Keratinocyte (primary cell): Measurements from ENCODE around the gene PCDH7. TPM values are rescaled to one million over a fixed set of nuclear protein-coding genes. Genes with fewer than 3 reads are reported as not detected.

Experiments used
- DNase-seq: peaks from one replicate; pipeline ENCODE4 v3.0.0-alpha.2; 2011; ENCODE audit warnings: low read depth, missing footprints, low spot score
- FAIRE-seq: peaks from 2 replicates; lab custom pipeline; 2011; peaks lifted over from hg19 to GRCh38; lab: Jason Lieb, UNC
- H2AFZ ChIP-seq: 2 replicates; pipeline ENCODE4 v1.6.0; 2012; ENCODE audit warnings: low read length, control low read depth, inconsistent platforms; ENCODE audit not compliant: control insufficient read depth
- H3K27ac ChIP-seq: 2 replicates; pipeline ENCODE4 v1.5.1; 2011; ENCODE audit warnings: low read length; ENCODE audit not compliant: control insufficient read depth, insufficient read depth
- H3K27me3 ChIP-seq: 3 replicates; pipeline ENCODE4 v1.6.0; 2011; ENCODE audit warnings: low read length; ENCODE audit not compliant: control insufficient read depth, insufficient read depth; ENCODE audit errors: extremely low read depth
- H3K36me3 ChIP-seq, 2 experiments: 2 replicates in 1 of 2; 3 replicates in 1 of 2; pipeline ENCODE4 v1.5.1; 2011; ENCODE audit warnings: low read length in 2 of 2, mild to moderate bottlenecking in 1 of 2; ENCODE audit not compliant: control insufficient read depth in 2 of 2, insufficient read depth in 2 of 2; ENCODE audit errors: extremely low read depth in 1 of 2
- H3K4me1 ChIP-seq: 3 replicates; pipeline ENCODE4 v1.5.1; 2011; ENCODE audit warnings: low read length; ENCODE audit not compliant: control insufficient read depth, insufficient read depth; ENCODE audit errors: extremely low read depth
- H3K4me2 ChIP-seq: 3 replicates; pipeline ENCODE4 v1.6.0; 2011; ENCODE audit warnings: low read depth, low read length; ENCODE audit not compliant: control insufficient read depth, insufficient read depth; ENCODE audit errors: extremely low read depth
- H3K4me3 ChIP-seq, 3 experiments: fragments of 200-600 bp in 1 of 3; sonication (generic) in 1 of 3; 2 replicates in 2 of 3; 3 replicates in 1 of 3; pipeline ENCODE4 v1.5.1; 2011 to 2016; ENCODE audit warnings: low read length in 3 of 3, mild to moderate bottlenecking in 3 of 3, control low read depth in 2 of 3, inconsistent platforms in 1 of 3, low read depth in 1 of 3, mixed read lengths in 1 of 3, mixed run types in 1 of 3, moderate library complexity in 1 of 3; ENCODE audit not compliant: control insufficient read depth in 2 of 3, insufficient read depth in 2 of 3; ENCODE audit errors: extremely low read depth in 1 of 3
- H3K79me2 ChIP-seq: 2 replicates; pipeline ENCODE4 v1.6.0; 2012; ENCODE audit warnings: low read length; ENCODE audit not compliant: control insufficient read depth, insufficient read depth
- H3K9ac ChIP-seq: 3 replicates; pipeline ENCODE4 v1.6.0; 2011; ENCODE audit warnings: low read length; ENCODE audit not compliant: control insufficient read depth, insufficient read depth; ENCODE audit errors: extremely low read depth
- H3K9me1 ChIP-seq: 3 replicates; pipeline ENCODE4 v1.6.0; 2011; ENCODE audit warnings: low read length; ENCODE audit not compliant: control insufficient read depth, insufficient read depth; ENCODE audit errors: extremely low read depth
- H3K9me3 ChIP-seq: 2 replicates; pipeline ENCODE4 v1.5.1; 2012; ENCODE audit warnings: low read depth, low read length; ENCODE audit not compliant: control insufficient read depth
- H4K20me1 ChIP-seq: 3 replicates; pipeline ENCODE4 v1.6.0; 2011; ENCODE audit warnings: low read length; ENCODE audit not compliant: control insufficient read depth, insufficient read depth; ENCODE audit errors: extremely low read depth
- CTCF ChIP-seq, 3 experiments: IDR thresholded peaks in 1 of 3; conservative IDR thresholded peaks in 1 of 3; optimal IDR thresholded peaks in 1 of 3; 2 replicates in 2 of 3; 3 replicates in 1 of 3; pipeline versions ENCODE3 to v1.5.1; 2011; ENCODE audit warnings: low read length in 3 of 3, mild to moderate bottlenecking in 3 of 3, moderate library complexity in 2 of 3, control low read depth in 1 of 3, inconsistent platforms in 1 of 3; ENCODE audit not compliant: insufficient read depth in 2 of 3; ENCODE audit errors: extremely low read depth in 1 of 3
- EZH2 ChIP-seq: IDR thresholded peaks from one replicate; pipeline ENCODE4 v1.6.1; 2012; ENCODE audit warnings: inconsistent platforms, mild to moderate bottlenecking, low read length, moderate library complexity
- dilution Hi-C: fragments of 300-500 bp; cut with MboI; formaldehyde crosslinking; loops from one replicate; pipeline ENCODE4 v1.7.0; 2020; ENCODE audit warnings: low sequenced_read_pairs; ENCODE audit not compliant: extremely low pct_ligation_motif_present
- polyA plus RNA-seq, 5 experiments: library from polyadenylated mRNA; depleted of rRNA in 3 of 5; stranded (reverse) in 3 of 5; stranded (forward) in 1 of 5; unstranded in 1 of 5; fragments of >200 nt; gene quantifications; 1 replicate in 1 of 5; 2 replicates in 3 of 5; 3 replicates in 1 of 5; pipeline versions ENCODE4 v1.2.1 to v1.2.3, GENCODE V29; 2011 to 2012; ENCODE audit warnings: missing spikeins in 2 of 5, low read depth in 1 of 5, low replicate concordance in 1 of 5

The PCDH7 gene
- polyA plus RNA-seq, 1 donor (not counting 4 experiments of a cell fraction or from before 2014, with no cell fraction given), result 28.1 TPM

- Histone ChIP-seq H3K79me2 (no peaks in the 10 kb centered on the region), H3K4me1 (no peaks in the 10 kb centered on the region), H3K27me3 (no peaks in the 10 kb centered on the region), H3K9me3 (no peaks in the 10 kb centered on the region), H3K9me1 (no peaks in the 10 kb centered on the region), H2AFZ (no peak overlapping the region), H3K36me3 (no peaks in the 10 kb centered on the region), H3K9ac (no peak overlapping the region), H3K4me2 (no peak overlapping the region), H4K20me1 (no peaks in the 10 kb centered on the region), H3K27ac (no peak overlapping the region), H3K4me3 (no peak overlapping the region)
- peak; percentile 32 for FAIRE-seq
- no peak for DNase-seq
- no peak for TF ChIP-seq EZH2
- TF ChIP-seq CTCF (optimal IDR thresholded peaks at IDR 0.05 in 1 of 3, IDR thresholded peaks at IDR 0.05 in 1 of 3, conservative IDR thresholded peaks at IDR 0.05 in 1 of 3; ENCODE audit: extremely low read depth in 1 of 3, insufficient read depth in 2 of 3, low read length in 3 of 3), result no peak
- dilution Hi-C loops, result no loop called here
Observed at GRCh38 chr4:30696191-30696590, 24.0 kb upstream of the PCDH7 start.

- no peak overlapping the region for H3K9ac ChIP-seq
- no peak overlapping the region for H3K4me3 ChIP-seq
- no peaks in the 10 kb centered on the region for H3K79me2 ChIP-seq
- DNase-seq (peak; percentile 33), FAIRE-seq (peak; percentile 91)
- TF ChIP-seq EZH2 (no peak), CTCF (optimal IDR thresholded peaks at IDR 0.05 in 1 of 3, IDR thresholded peaks at IDR 0.05 in 1 of 3, conservative IDR thresholded peaks at IDR 0.05 in 1 of 3; ENCODE audit: extremely low read depth in 1 of 3, insufficient read depth in 2 of 3, low read length in 3 of 3) (peak in 2 of 3 experiments; percentile 77 to 80)
- no peak overlapping the region for H2AFZ ChIP-seq
- no peaks in the 10 kb centered on the region for H3K9me1 ChIP-seq
- peaks cover 5% of the 10 kb centered on the region for H3K4me1 ChIP-seq
- H3K36me3 ChIP-seq, result no peaks in the 10 kb centered on the region
- H3K27me3 ChIP-seq, result no peaks in the 10 kb centered on the region
- dilution Hi-C loops, result no loop called here
- H4K20me1 ChIP-seq, result no peaks in the 10 kb centered on the region
- H3K27ac ChIP-seq, result no peak overlapping the region
- H3K9me3 ChIP-seq, result no peaks in the 10 kb centered on the region
- H3K4me2 ChIP-seq, result no peak overlapping the region
Observed at GRCh38 chr4:30714408-30715031, 5.6 kb upstream of the PCDH7 start.
